ENCODE measurements around the gene TBCK. TPM values are rescaled to one million over a fixed set of nuclear protein-coding genes. Genes with fewer than 3 reads are reported as not detected.

Gene TBCK
- total and polyA plus RNA-seq, 9 donors, result 18.3 to 38.7 (median 22.3) TPM

DNA sequence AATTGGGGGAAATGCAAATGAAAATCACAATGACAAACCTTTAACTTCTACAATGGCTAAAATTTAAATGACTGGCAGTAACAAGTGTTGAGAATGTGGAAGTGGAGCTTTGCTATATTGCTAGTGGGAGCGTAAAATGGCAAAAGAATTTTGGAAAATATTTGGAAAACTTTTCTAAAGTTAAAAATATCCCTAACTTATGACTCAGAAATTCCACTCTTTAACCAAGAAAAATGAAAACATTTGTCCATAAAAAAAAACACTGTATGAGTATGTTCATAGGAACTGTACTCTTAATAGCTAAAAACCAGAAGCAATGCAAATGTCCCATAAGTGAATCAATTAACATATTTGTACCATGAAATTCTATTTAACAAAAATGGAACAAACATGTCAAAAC lies 3.6 kb downstream of the TBCK start:
- Histone ChIP-seq H3K9me3 (replicated peaks; ENCODE audit: control insufficient read depth, low read depth, low read length) (no peaks in the 10 kb centered on the region), H3K36me3 (ENCODE audit: control insufficient read depth, insufficient read depth, low read length) (peaks cover 3% of the 10 kb centered on the region), H3K4me3 (ENCODE audit: low read length) (no peak overlapping the region), H3K27me3 (ENCODE audit: control insufficient read depth, insufficient read depth, low read length) (no peaks in the 10 kb centered on the region), H3K27ac (ENCODE audit: low read length) (peak overlapping the region; percentile 43), H3K4me1 (ENCODE audit: control insufficient read depth, insufficient read depth, low read length) (peaks cover 6% of the 10 kb centered on the region)
- peak; percentile 46 for DNase-seq
- no CpG with 5 or more reads among the region's 1 CpG for WGBS (ENCODE audit: insufficient coverage)

DNA sequence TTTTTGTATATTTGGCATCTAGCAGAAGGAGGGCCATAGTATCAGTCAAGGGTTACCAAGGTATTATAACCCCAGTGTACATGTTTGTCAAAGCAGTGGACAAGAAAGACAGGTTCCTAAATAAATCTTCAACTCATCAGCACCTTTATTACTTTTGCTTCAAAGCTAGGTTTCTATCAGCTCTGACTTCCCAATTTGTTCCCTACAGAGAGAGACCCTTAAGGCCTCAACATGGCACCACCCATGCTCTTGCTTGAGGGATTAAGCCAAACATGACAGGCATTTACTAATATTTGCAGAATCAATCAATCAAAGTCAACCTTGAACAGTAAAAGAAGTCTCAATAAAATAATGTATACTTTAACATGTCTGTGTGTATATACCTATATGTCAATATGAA lies 9.4 kb downstream of the TBCK start:
- DNase-seq, result no peak
- H3K4me3 ChIP-seq (ENCODE audit: low read length), result no peak overlapping the region
- H3K36me3 ChIP-seq (ENCODE audit: control insufficient read depth, insufficient read depth, low read length), result peaks cover 11% of the 10 kb centered on the region
- H3K27me3 ChIP-seq (ENCODE audit: control insufficient read depth, insufficient read depth, low read length), result no peaks in the 10 kb centered on the region
- H3K27ac ChIP-seq (ENCODE audit: low read length), result no peak overlapping the region
- no peaks in the 10 kb centered on the region for H3K9me3 ChIP-seq (replicated peaks; ENCODE audit: control insufficient read depth, low read depth, low read length)
- H3K4me1 ChIP-seq (ENCODE audit: control insufficient read depth, insufficient read depth, low read length), result no peaks in the 10 kb centered on the region

DNA sequence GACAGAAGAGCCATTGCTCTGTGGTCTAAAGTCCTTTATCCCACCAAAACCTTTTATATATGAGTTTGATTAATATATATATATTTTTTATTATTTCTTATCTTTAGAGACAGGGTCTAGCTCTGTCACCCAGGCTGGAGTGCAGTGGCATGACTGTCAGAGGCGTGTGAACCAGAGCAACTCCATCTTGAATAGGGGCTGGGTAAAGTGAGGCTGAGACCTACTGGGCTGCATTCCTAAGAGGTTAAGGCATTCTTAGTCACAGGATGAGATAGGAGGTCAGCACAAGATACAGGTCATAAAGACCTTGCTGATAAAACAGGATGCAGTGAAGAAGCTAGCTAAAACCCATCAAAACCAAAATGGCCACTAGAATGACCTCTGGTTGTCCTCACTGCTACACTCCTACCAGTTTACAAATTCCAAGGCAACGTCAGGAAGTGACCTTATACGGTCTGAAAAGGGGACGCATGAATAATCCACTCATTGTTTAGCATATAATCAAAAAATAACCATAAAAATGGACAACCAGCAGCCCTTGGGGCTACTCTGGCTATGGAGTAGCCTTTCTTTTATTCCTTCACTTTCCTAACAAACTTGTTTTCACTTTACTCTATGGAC lies 10.5 kb downstream of the TBCK start:
- H3K4me3 ChIP-seq (ENCODE audit: low read length), result no peak overlapping the region
- DNase-seq, result no peak
- no peaks in the 10 kb centered on the region for H3K4me1 ChIP-seq (ENCODE audit: control insufficient read depth, insufficient read depth, low read length)
- H3K9me3 ChIP-seq (replicated peaks; ENCODE audit: control insufficient read depth, low read depth, low read length), result no peaks in the 10 kb centered on the region
- H3K36me3 ChIP-seq (ENCODE audit: control insufficient read depth, insufficient read depth, low read length), result peaks cover 14% of the 10 kb centered on the region
- WGBS (ENCODE audit: insufficient coverage), result 100% methylated on average over 2 of the region's 4 CpGs
- H3K27ac ChIP-seq (ENCODE audit: low read length), result no peak overlapping the region
- H3K27me3 ChIP-seq (ENCODE audit: control insufficient read depth, insufficient read depth, low read length), result no peaks in the 10 kb centered on the region

DNA sequence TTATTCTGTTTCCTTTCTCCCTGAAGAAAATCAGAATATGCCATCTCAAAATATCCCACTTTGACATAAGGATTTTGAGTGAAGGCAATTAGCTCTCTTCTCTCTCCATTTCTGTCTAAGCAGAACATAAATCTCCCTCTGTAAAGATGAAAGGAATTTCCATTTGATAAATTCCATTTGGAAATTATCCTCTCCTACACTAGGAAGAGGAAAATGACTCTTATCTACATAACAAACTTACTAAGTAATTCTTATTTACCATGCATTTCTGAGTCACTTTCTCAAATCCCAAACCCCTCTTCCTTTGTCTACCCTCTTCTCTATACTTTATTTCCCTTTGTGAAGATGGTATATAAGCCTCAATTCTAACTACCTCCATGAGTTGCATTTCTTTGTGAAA lies 11.4 kb downstream of the TBCK start:
- H3K9me3 ChIP-seq (replicated peaks; ENCODE audit: control insufficient read depth, low read depth, low read length), result no peaks in the 10 kb centered on the region
- H3K27me3 ChIP-seq (ENCODE audit: control insufficient read depth, insufficient read depth, low read length), result no peaks in the 10 kb centered on the region
- no peaks in the 10 kb centered on the region for H3K4me1 ChIP-seq (ENCODE audit: control insufficient read depth, insufficient read depth, low read length)
- peaks cover 18% of the 10 kb centered on the region for H3K36me3 ChIP-seq (ENCODE audit: control insufficient read depth, insufficient read depth, low read length)
- no peak overlapping the region for H3K27ac ChIP-seq (ENCODE audit: low read length)
- no peak for DNase-seq
- no peak overlapping the region for H3K4me3 ChIP-seq (ENCODE audit: low read length)

DNA sequence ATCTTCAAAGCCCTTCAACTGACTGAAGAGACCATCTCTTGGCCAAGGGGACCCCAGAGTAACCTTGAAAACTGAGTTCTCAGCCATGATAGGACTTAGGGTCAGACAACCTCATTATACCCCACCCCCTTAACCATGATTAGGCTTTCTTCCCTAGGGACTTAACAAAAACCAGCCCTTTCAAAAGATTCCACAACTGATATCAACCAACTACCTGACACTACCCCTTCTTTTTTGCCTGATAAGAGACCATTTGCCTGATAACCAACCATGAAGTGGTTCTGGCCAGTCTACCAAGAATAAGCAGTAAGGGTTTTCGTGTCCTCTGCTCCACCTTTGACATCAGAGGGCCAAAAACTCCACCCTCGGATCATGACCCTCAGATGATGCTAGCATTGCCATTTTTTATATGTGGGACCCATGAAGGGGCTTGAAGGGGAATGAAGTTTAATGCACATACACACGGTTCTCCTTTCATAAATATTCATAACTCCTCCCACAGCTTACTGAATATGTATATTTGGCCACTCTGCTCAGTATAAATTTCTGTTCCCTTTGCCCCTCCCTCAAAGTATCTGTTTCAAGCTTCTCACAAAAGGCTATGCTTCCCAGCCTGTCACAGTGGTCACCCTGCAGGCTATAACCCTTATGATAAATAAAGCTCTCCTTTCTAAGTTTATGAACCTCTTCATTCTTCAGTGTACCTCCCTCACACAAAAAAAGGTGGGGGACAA lies 12.3 kb downstream of the TBCK start:
- H3K4me3 ChIP-seq (ENCODE audit: low read length), result no peak overlapping the region
- no peak overlapping the region for H3K27ac ChIP-seq (ENCODE audit: low read length)
- no peak for DNase-seq
- peaks cover 18% of the 10 kb centered on the region for H3K36me3 ChIP-seq (ENCODE audit: control insufficient read depth, insufficient read depth, low read length)
- H3K9me3 ChIP-seq (replicated peaks; ENCODE audit: control insufficient read depth, low read depth, low read length), result no peaks in the 10 kb centered on the region
- H3K27me3 ChIP-seq (ENCODE audit: control insufficient read depth, insufficient read depth, low read length), result no peaks in the 10 kb centered on the region
- no CpG with 5 or more reads among the region's 3 CpGs for WGBS (ENCODE audit: insufficient coverage)
- no peaks in the 10 kb centered on the region for H3K4me1 ChIP-seq (ENCODE audit: control insufficient read depth, insufficient read depth, low read length)

DNA sequence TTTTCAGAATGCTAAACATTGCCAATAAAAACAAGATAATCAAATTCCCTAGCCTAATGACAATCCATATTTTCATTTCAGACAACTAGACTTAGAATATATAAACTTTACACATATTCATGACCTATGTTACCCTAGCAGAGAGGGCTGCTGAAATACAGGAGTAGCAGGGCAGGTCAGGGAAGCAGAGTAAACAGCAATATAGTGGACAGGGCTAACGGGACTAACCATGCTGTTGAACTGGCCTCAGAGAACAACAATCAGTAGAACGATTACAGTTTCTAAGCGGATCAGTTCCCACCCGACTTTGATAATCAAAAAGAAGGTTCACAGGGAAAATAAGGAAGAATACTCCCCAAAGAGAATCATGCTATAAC lies 14.0 kb downstream of the TBCK start:
- Histone ChIP-seq H3K36me3 (ENCODE audit: control insufficient read depth, insufficient read depth, low read length) (peaks cover 14% of the 10 kb centered on the region), H3K27me3 (ENCODE audit: control insufficient read depth, insufficient read depth, low read length) (no peaks in the 10 kb centered on the region), H3K4me1 (ENCODE audit: control insufficient read depth, insufficient read depth, low read length) (no peaks in the 10 kb centered on the region), H3K9me3 (replicated peaks; ENCODE audit: control insufficient read depth, low read depth, low read length) (no peaks in the 10 kb centered on the region), H3K4me3 (ENCODE audit: low read length) (no peak overlapping the region), H3K27ac (ENCODE audit: low read length) (no peak overlapping the region)
- WGBS (ENCODE audit: insufficient coverage), result 89% methylated on average over 1 of the region's 4 CpGs
- DNase-seq, result no peak

DNA sequence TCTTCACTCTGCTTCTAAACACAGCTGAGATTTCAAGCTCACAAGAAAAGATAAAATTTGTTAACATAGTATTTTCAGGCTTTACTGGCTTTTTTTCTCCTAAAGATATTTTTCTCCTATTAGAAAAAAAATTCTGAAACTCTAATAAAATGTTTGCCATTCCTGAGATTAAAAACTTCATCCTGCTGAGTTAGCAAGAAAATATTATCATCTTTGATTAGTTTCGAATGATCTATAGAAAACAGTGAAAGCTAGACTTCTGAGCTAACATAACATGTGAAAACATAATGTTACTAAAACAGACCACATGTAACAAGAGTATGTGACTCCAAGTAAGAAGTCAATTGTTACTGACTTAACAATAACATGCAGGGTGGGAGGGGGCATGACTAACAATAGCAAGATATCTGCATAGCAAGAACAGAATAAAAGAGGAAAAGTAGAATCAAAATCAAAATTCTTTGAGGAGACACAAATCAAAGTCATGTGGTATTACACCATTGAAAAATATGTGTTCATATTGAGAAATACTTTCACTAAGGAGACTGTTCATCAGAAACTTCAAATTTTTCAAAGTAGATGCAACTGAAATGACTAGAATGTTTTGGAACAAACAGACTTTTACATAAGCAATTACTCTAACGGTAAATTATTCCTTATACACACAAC lies 14.5 kb downstream of the TBCK start:
- Histone ChIP-seq H3K27me3 (ENCODE audit: control insufficient read depth, insufficient read depth, low read length) (no peaks in the 10 kb centered on the region), H3K4me3 (ENCODE audit: low read length) (no peak overlapping the region), H3K27ac (ENCODE audit: low read length) (no peak overlapping the region), H3K9me3 (replicated peaks; ENCODE audit: control insufficient read depth, low read depth, low read length) (no peaks in the 10 kb centered on the region), H3K36me3 (ENCODE audit: control insufficient read depth, insufficient read depth, low read length) (peaks cover 14% of the 10 kb centered on the region), H3K4me1 (ENCODE audit: control insufficient read depth, insufficient read depth, low read length) (no peaks in the 10 kb centered on the region)
- no CpG with 5 or more reads among the region's 2 CpGs for WGBS (ENCODE audit: insufficient coverage)
- DNase-seq, result no peak

DNA sequence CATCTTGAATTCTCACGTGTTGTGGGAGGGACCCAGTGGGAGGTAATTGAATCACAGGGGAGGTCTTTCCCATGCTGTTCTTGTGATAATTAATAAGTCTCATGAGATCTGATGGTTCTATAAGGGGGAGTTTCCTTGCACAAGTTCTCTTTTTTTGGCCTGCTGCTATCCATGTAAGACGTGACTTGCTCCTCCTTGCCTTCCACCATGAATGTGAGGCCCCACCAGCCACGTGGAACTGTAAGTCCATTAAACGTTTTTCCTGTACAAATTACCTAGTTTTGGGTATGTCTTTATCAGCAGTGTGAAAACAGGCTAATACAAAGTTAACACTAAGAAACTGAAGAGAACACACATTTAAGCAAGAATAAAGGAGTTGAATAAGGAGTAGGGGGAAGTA lies 16.0 kb downstream of the TBCK start:
- H3K4me1 ChIP-seq (ENCODE audit: control insufficient read depth, insufficient read depth, low read length), result no peaks in the 10 kb centered on the region
- no peaks in the 10 kb centered on the region for H3K9me3 ChIP-seq (replicated peaks; ENCODE audit: control insufficient read depth, low read depth, low read length)
- no peak overlapping the region for H3K4me3 ChIP-seq (ENCODE audit: low read length)
- DNase-seq, result no peak
- H3K27ac ChIP-seq (ENCODE audit: low read length), result no peak overlapping the region
- no peaks in the 10 kb centered on the region for H3K27me3 ChIP-seq (ENCODE audit: control insufficient read depth, insufficient read depth, low read length)
- H3K36me3 ChIP-seq (ENCODE audit: control insufficient read depth, insufficient read depth, low read length), result peaks cover 14% of the 10 kb centered on the region
- WGBS (ENCODE audit: insufficient coverage), result no CpG with 5 or more reads among the region's 4 CpGs

DNA sequence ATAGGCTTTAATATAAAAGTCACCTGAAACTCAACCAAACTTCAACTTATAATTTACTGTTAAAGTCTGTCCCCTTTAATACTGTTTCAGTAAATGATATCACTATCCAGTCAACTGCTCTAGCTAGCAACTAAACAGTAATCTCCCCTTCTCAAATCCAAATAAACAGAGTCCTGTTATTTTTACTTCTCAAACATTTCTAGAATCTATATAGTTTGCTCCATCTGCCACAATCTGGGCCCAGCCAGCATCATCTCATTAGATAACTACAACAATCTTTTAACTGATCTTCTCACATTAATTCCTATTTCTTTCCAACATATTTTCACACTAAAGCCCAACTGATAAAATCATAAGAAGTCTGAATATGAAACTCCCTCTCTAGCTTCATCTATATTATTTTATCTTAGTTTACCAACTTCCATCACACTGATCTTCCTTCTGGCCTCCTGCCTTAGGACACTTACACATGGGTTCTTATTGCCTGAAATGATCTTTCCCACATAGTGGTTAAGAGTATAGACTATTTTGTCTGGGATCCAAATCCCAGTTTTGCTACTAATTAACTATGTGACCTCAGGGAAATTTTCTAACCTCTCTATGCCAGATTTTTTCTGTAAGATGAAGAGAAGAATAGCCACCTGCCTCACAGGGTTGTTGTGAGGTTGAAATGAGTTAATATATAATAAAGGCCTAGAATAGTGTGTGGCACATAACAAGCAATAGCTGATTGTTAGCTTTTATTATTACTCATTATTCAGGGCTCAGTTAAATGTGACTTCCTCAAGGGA lies 18.6 kb downstream of the TBCK start:
- H3K4me1 ChIP-seq (ENCODE audit: control insufficient read depth, insufficient read depth, low read length), result no peaks in the 10 kb centered on the region
- H3K27me3 ChIP-seq (ENCODE audit: control insufficient read depth, insufficient read depth, low read length), result no peaks in the 10 kb centered on the region
- DNase-seq, result no peak
- H3K9me3 ChIP-seq (replicated peaks; ENCODE audit: control insufficient read depth, low read depth, low read length), result no peaks in the 10 kb centered on the region
- H3K4me3 ChIP-seq (ENCODE audit: low read length), result no peak overlapping the region
- H3K36me3 ChIP-seq (ENCODE audit: control insufficient read depth, insufficient read depth, low read length), result peaks cover 10% of the 10 kb centered on the region
- H3K27ac ChIP-seq (ENCODE audit: low read length), result no peak overlapping the region

DNA sequence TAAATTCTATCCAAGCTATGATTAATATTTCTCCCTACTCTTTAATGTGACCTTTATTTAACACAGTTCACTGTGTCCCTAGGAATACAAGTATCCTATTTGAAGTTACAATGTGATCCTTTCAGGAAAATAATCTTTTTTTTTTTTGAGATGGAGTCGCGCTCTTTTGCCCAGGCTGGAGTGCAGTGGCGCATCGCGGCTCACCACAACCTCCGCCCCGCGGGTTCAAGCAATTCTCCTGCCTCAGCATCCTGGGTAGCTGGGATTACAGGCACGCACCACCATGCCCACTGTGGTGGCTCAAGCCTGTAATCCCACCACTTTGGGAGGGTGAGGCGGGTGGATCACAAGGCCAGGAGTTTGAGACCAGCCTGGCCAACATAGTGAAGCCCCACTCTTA lies 21.9 kb downstream of the TBCK start:
- Histone ChIP-seq H3K4me1 (ENCODE audit: control insufficient read depth, insufficient read depth, low read length) (no peaks in the 10 kb centered on the region), H3K9me3 (replicated peaks; ENCODE audit: control insufficient read depth, low read depth, low read length) (no peaks in the 10 kb centered on the region), H3K36me3 (ENCODE audit: control insufficient read depth, insufficient read depth, low read length) (peaks cover 11% of the 10 kb centered on the region), H3K27me3 (ENCODE audit: control insufficient read depth, insufficient read depth, low read length) (no peaks in the 10 kb centered on the region), H3K27ac (ENCODE audit: low read length) (no peak overlapping the region), H3K4me3 (ENCODE audit: low read length) (no peak overlapping the region)
- no peak for DNase-seq
- 98% methylated on average over 9 of the region's 10 CpGs for WGBS (ENCODE audit: insufficient coverage)
